MM.1S (cell line): Measurements from ENCODE around the gene HIP1.

Source experiments
- DNase-seq: peaks from one replicate; pipeline ENCODE4 v3.0.0-alpha.2; 2015
- H2AFZ ChIP-seq: fragments of 300-600 bp; sonication (generic); 2 replicates; pipeline ENCODE4 v1.6.0; 2016; ENCODE audit warnings: antibody characterized with exemption, low read length
- H3F3A ChIP-seq: fragments of 300-600 bp; sonication (generic); 2 replicates; pipeline ENCODE4 v1.6.1; 2016; ENCODE audit warnings: mild to moderate bottlenecking, antibody characterized with exemption, low read length, moderate library complexity, mixed read lengths; ENCODE audit not compliant: insufficient read depth
- H3K27ac ChIP-seq: fragments of 300-600 bp; sonication (generic); 2 replicates; pipeline ENCODE4 v1.5.1; 2016; ENCODE audit warnings: mild to moderate bottlenecking, low read length
- H3K27me3 ChIP-seq: fragments of 300-600 bp; sonication (generic); replicated peaks from 2 replicates; pipeline ENCODE4 v1.6.0; 2016; ENCODE audit warnings: low read length; ENCODE audit not compliant: insufficient read depth
- H3K36me3 ChIP-seq: fragments of 300-600 bp; sonication (generic); replicated peaks from 2 replicates; pipeline ENCODE4 v1.6.1; 2016; ENCODE audit warnings: mild to moderate bottlenecking, low read length, mixed read lengths; ENCODE audit not compliant: insufficient read depth
- H3K4me1 ChIP-seq: fragments of 300-600 bp; sonication (generic); 2 replicates; pipeline ENCODE4 v1.6.1; 2016; ENCODE audit warnings: low read length, mixed read lengths
- H3K4me2 ChIP-seq: fragments of 300-600 bp; sonication (generic); 2 replicates; pipeline ENCODE4 v1.6.0; 2016; ENCODE audit warnings: low read depth, low read length
- H3K4me3 ChIP-seq: fragments of 300-600 bp; sonication (generic); 2 replicates; pipeline ENCODE4 v1.5.1; 2016; ENCODE audit warnings: low read length, mixed read lengths
- H3K79me2 ChIP-seq: fragments of 300-600 bp; sonication (generic); 2 replicates; pipeline ENCODE4 v1.6.1; 2016; ENCODE audit warnings: mixed run types, low read length, mixed read lengths
- H3K9ac ChIP-seq: fragments of 300-600 bp; sonication (generic); 2 replicates; pipeline ENCODE4 v1.6.1; 2016; ENCODE audit warnings: low read length, mixed read lengths
- H3K9me2 ChIP-seq: fragments of 300-600 bp; sonication (generic); replicated peaks from 2 replicates; pipeline ENCODE4 v1.6.1; 2016; ENCODE audit warnings: mild to moderate bottlenecking, low read length, mixed read lengths; ENCODE audit not compliant: insufficient read depth
- H3K9me3 ChIP-seq: fragments of 300-600 bp; sonication (generic); replicated peaks from 2 replicates; pipeline ENCODE4 v1.6.1; 2016; ENCODE audit warnings: mild to moderate bottlenecking, low read length, mixed read lengths; ENCODE audit not compliant: insufficient read depth
- H4K20me1 ChIP-seq: fragments of 300-600 bp; sonication (generic); 2 replicates; pipeline ENCODE4 v1.6.1; 2016; ENCODE audit warnings: mild to moderate bottlenecking, low read length, moderate library complexity, mixed read lengths; ENCODE audit not compliant: insufficient read depth
- CTCF ChIP-seq: fragments of 300-600 bp; sonication (generic); IDR thresholded peaks from 2 replicates; pipeline ENCODE4 v1.5.1; 2016; ENCODE audit warnings: antibody characterized with exemption, low read length, mixed read lengths
- EZH2 ChIP-seq: fragments of 300-600 bp; sonication (generic); optimal IDR thresholded peaks from 2 replicates; pipeline ENCODE3; 2017; ENCODE audit warnings: low read depth, mild to moderate bottlenecking, antibody characterized with exemption, low read length, mixed read lengths
- EZH2phosphoT487 ChIP-seq: fragments of 300-600 bp; sonication (generic); IDR thresholded peaks from 2 replicates; pipeline ENCODE4 v1.6.1; 2018; ENCODE audit warnings: antibody characterized with exemption, low read length

The HIP1 gene

GRCh38 chr7:75537731-75538130 lies 201.0 kb downstream of the HIP1 start:
- H3F3A ChIP-seq: no peaks in the 10 kb centered on the region
- H3K9ac ChIP-seq: no peak overlapping the region
- TF ChIP-seq CTCF: no peak
- TF ChIP-seq EZH2phosphoT487: no peak
- H3K27ac ChIP-seq: no peak overlapping the region
- no peaks in the 10 kb centered on the region for H3K9me3 ChIP-seq
- H3K79me2 ChIP-seq: no peaks in the 10 kb centered on the region
- H3K4me3 ChIP-seq: no peak overlapping the region
- no peak overlapping the region for H3K4me2 ChIP-seq
- no peaks in the 10 kb centered on the region for H3K4me1 ChIP-seq
- no peaks in the 10 kb centered on the region for H4K20me1 ChIP-seq
- H3K27me3 ChIP-seq: no peaks in the 10 kb centered on the region
- DNase-seq: no peak
- H3K9me2 ChIP-seq: no peaks in the 10 kb centered on the region
- H3K36me3 ChIP-seq: no peaks in the 10 kb centered on the region
- no peak overlapping the region for H2AFZ ChIP-seq

GRCh38 chr7:75536940-75537538 lies 201.7 kb downstream of the HIP1 start:
- H3K36me3 ChIP-seq: no peaks in the 10 kb centered on the region
- no peak overlapping the region for H3K9ac ChIP-seq
- H3K4me1 ChIP-seq: no peaks in the 10 kb centered on the region
- no peak for TF ChIP-seq EZH2phosphoT487
- no peak for TF ChIP-seq CTCF
- no peak for TF ChIP-seq EZH2
- H3K27me3 ChIP-seq: no peaks in the 10 kb centered on the region
- no peaks in the 10 kb centered on the region for H3F3A ChIP-seq
- no peak overlapping the region for H3K27ac ChIP-seq
- H3K9me2 ChIP-seq: no peaks in the 10 kb centered on the region
- no peak overlapping the region for H3K4me2 ChIP-seq
- H3K79me2 ChIP-seq: no peaks in the 10 kb centered on the region
- H2AFZ ChIP-seq: no peak overlapping the region
- no peaks in the 10 kb centered on the region for H4K20me1 ChIP-seq
- no peak for DNase-seq
- H3K4me3 ChIP-seq: no peak overlapping the region
- H3K9me3 ChIP-seq: no peaks in the 10 kb centered on the region

- H3K9me3 ChIP-seq: no peaks in the 10 kb centered on the region
- no peaks in the 10 kb centered on the region for H3F3A ChIP-seq
- H3K36me3 ChIP-seq: no peaks in the 10 kb centered on the region
- no peak overlapping the region for H2AFZ ChIP-seq
- no peak for TF ChIP-seq CTCF
- TF ChIP-seq EZH2: no peak
- TF ChIP-seq EZH2phosphoT487: no peak
- H3K4me2 ChIP-seq: no peak overlapping the region
- no peak overlapping the region for H3K9ac ChIP-seq
- no peak overlapping the region for H3K27ac ChIP-seq
- DNase-seq: no peak
- no peaks in the 10 kb centered on the region for H3K27me3 ChIP-seq
- no peaks in the 10 kb centered on the region for H3K4me1 ChIP-seq
- H3K79me2 ChIP-seq: no peaks in the 10 kb centered on the region
- no peaks in the 10 kb centered on the region for H4K20me1 ChIP-seq
- H3K4me3 ChIP-seq: no peak overlapping the region
- H3K9me2 ChIP-seq: no peaks in the 10 kb centered on the region
Observed at GRCh38 chr7:75536491-75536890, 202.2 kb downstream of the HIP1 start.
